DND-41 (cell line): ENCODE data around the gene THOC1.

ENCODE experiments used
- EZH2 ChIP-seq: IDR thresholded peaks from 3 replicates; pipeline ENCODE4 v1.6.1; 2012; ENCODE audit warnings: borderline replicate concordance, low read depth, mild to moderate bottlenecking, moderate library complexity, low read length, inconsistent platforms; ENCODE audit not compliant: severe bottlenecking
- TF ChIP-seq, protein P1 (sequence below): IDR thresholded peaks from 2 replicates; pipeline ENCODE4 v1.5.1; 2012; ENCODE audit warnings: borderline replicate concordance, low read length, moderate library complexity, mild to moderate bottlenecking; ENCODE audit not compliant: poor library complexity, severe bottlenecking; ENCODE audit errors: extremely low read depth

DNA sequence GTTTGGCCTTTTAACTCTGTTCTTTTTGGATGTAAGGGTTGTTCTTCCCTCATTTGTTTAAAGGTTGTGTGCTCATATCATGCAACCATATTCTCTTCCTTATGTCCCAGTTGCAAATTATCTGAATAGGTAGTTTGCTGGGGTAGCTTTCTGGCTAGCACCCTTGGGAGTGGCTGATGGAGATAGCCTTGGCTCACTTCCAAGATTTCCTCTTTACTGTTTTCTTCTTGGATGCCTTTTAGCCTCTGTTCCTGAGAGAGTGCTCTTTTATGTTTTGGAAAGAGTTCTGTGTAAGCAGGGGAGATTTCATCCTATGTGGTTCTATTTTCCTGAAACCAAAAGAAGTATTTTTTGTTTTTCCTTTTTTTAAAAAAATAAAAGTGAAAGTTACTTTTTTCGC, 84.1 kb downstream of the THOC1 start:
- TF ChIP-seq, protein P1, sequence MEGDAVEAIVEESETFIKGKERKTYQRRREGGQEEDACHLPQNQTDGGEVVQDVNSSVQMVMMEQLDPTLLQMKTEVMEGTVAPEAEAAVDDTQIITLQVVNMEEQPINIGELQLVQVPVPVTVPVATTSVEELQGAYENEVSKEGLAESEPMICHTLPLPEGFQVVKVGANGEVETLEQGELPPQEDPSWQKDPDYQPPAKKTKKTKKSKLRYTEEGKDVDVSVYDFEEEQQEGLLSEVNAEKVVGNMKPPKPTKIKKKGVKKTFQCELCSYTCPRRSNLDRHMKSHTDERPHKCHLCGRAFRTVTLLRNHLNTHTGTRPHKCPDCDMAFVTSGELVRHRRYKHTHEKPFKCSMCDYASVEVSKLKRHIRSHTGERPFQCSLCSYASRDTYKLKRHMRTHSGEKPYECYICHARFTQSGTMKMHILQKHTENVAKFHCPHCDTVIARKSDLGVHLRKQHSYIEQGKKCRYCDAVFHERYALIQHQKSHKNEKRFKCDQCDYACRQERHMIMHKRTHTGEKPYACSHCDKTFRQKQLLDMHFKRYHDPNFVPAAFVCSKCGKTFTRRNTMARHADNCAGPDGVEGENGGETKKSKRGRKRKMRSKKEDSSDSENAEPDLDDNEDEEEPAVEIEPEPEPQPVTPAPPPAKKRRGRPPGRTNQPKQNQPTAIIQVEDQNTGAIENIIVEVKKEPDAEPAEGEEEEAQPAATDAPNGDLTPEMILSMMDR: no peak
- no peak for TF ChIP-seq EZH2
